ENCODE data around the gene SLC29A3. TPM values are rescaled to one million over a fixed set of nuclear protein-coding genes. Genes with fewer than 3 reads are reported as not detected.

Gene SLC29A3
- total RNA-seq, 1 experiment from 2014 or later: 9.2 TPM

GRCh38 chr10:71285180-71285545, 33.9 kb upstream of the SLC29A3 start:
- Histone ChIP-seq H2BK20ac (ENCODE audit: low read depth, low read length, poor library complexity, severe bottlenecking) (no peak overlapping the region), H3K27ac (ENCODE audit: insufficient read length, low read depth, low read length) (no peak overlapping the region), H3K4me1 (ENCODE audit: insufficient read depth, low read length) (no peaks in the 10 kb centered on the region), H3K23ac (ENCODE audit: insufficient read length, low read depth, low read length) (no peak overlapping the region), H3K4me2 (ENCODE audit: insufficient read depth, insufficient read length, low read length) (no peak overlapping the region), H4K8ac (replicated peaks; ENCODE audit: insufficient read length, low read depth, low read length) (no peak overlapping the region), H2AFZ (ENCODE audit: low read length) (no peak overlapping the region), H4K91ac (ENCODE audit: insufficient read length, low read depth, low read length) (no peak overlapping the region), H2AK5ac (ENCODE audit: insufficient read length, low read length) (no peak overlapping the region), H3K14ac (ENCODE audit: insufficient read depth, low read length) (no peak overlapping the region), H2BK12ac (ENCODE audit: insufficient read length, low read depth, low read length) (no peak overlapping the region), H3K56ac (ENCODE audit: insufficient read length, low read depth, low read length) (no peak overlapping the region), H2BK15ac (ENCODE audit: low read depth, low read length) (no peak overlapping the region), H3K79me1 (ENCODE audit: insufficient read depth, low read depth, low read length, poor library complexity, severe bottlenecking) (no peaks in the 10 kb centered on the region), H4K20me1 (ENCODE audit: control insufficient read depth, insufficient read depth, insufficient read length) (no peaks in the 10 kb centered on the region), H2BK120ac (ENCODE audit: low read depth, low read length, poor library complexity, severe bottlenecking) (no peak overlapping the region), H2BK5ac (ENCODE audit: insufficient read length, low read length) (no peak overlapping the region), H4K5ac (ENCODE audit: insufficient read length, low read depth, low read length) (no peak overlapping the region), H3K23me2 (ENCODE audit: insufficient read length, low read depth, low read length, poor library complexity, severe bottlenecking) (no peaks in the 10 kb centered on the region), H3K79me2 (ENCODE audit: insufficient read depth, low read length) (no peaks in the 10 kb centered on the region), H3K4ac (ENCODE audit: low read depth, low read length) (no peak overlapping the region), H3T11ph (ENCODE audit: low read length) (no peak overlapping the region), H3K27me3 (ENCODE audit: insufficient read depth, low read length) (no peaks in the 10 kb centered on the region), H3K18ac (ENCODE audit: insufficient read length, low read depth, low read length) (no peak overlapping the region), H3K9ac (ENCODE audit: extremely low read depth, insufficient read length, low read length) (no peak overlapping the region), H3K9me3 (ENCODE audit: control insufficient read depth, low read depth, low read length) (no peaks in the 10 kb centered on the region)
- TF ChIP-seq CTCF (conservative IDR thresholded peaks at IDR 0.05): peak; percentile 87
- no peak overlapping the region for H3K4me3 Mint-ChIP-seq
- WGBS (ENCODE audit: extremely low coverage, insufficient read length, low lambda C conversion rate): no CpG with 5 or more reads among the region's 11 CpGs
- H3K4me1 Mint-ChIP-seq: peaks cover 16 to 19% of the 10 kb centered on the region in 2 experiments
- no peaks in the 10 kb centered on the region for H3K9me3 Mint-ChIP-seq
- peak; percentile 79 for DNase-seq
- peaks cover 20 to 60% (median 43%) of the 10 kb centered on the region in 3 experiments for H3K36me3 Mint-ChIP-seq (ENCODE audit: insufficient read depth in 1 of 3, low read depth in 3 of 3)
- no peak overlapping the region for H3K27ac Mint-ChIP-seq
- no peaks in the 10 kb centered on the region; the same call in 1 of the 2 replicates for H3K27me3 Mint-ChIP-seq (ENCODE audit: low read depth)

All from H9 (cell line).